Glutamatergic neuron (in vitro differentiated cells): ENCODE measurements around the gene RETSAT. TPM values are rescaled to one million over a fixed set of nuclear protein-coding genes. Genes with fewer than 3 reads are reported as not detected.
A peak's percentile ranks its signal among the peaks of the same experiment; 100 is the strongest.
"Not testable (repeated sequence)": the region's sequence is repeated elsewhere in the genome, so short reads cannot be mapped to it uniquely, and the experiment has no call there.

Experiments used
- DNase-seq: peaks from one replicate; pipeline ENCODE4 v3.0.0; 2022
- H3K27ac Mint-ChIP-seq: one replicate; pipeline ENCODE4 v1.8.0; 2020; ENCODE audit warnings: mild to moderate bottlenecking, mixed read lengths, inconsistent platforms; ENCODE audit not compliant: unreplicated experiment
- H3K27me3 Mint-ChIP-seq: one replicate; pipeline ENCODE4 v1.8.0; 2020; ENCODE audit warnings: mild to moderate bottlenecking, moderate library complexity, mixed read lengths, inconsistent platforms; ENCODE audit not compliant: unreplicated experiment
- H3K36me3 Mint-ChIP-seq: one replicate; pipeline ENCODE4 v1.8.0; 2020; ENCODE audit warnings: mild to moderate bottlenecking, mixed read lengths, inconsistent platforms; ENCODE audit not compliant: unreplicated experiment
- H3K4me1 Mint-ChIP-seq: one replicate; pipeline ENCODE4 v1.8.0; 2020; ENCODE audit warnings: mild to moderate bottlenecking, low read depth, mixed read lengths, inconsistent platforms; ENCODE audit not compliant: unreplicated experiment
- H3K4me3 Mint-ChIP-seq: one replicate; pipeline ENCODE4 v1.8.0; 2020; ENCODE audit warnings: mild to moderate bottlenecking, mixed read lengths, inconsistent platforms; ENCODE audit not compliant: unreplicated experiment
- H3K9me3 Mint-ChIP-seq: one replicate; pipeline ENCODE4 v1.8.0; 2020; ENCODE audit warnings: mild to moderate bottlenecking, moderate library complexity, mixed read lengths, inconsistent platforms; ENCODE audit not compliant: unreplicated experiment
- total RNA-seq: library from RNA; stranded (reverse); fragmentation: NEBNext Ultra II Directional; extraction: Animal tissue kit (Norgen Biotek cat#: 25700); gene quantifications from one replicate; pipeline ENCODE4 v1.2.1, GENCODE V29; 2021; ENCODE audit not compliant: unreplicated experiment
- TF ChIP-seq, protein P1 (sequence below): fragments of 200-600 bp; sonication (generic); IDR thresholded peaks from one replicate; pipeline ENCODE4 v1.5.0; 2021; ENCODE audit not compliant: partially characterized antibody, unreplicated experiment

The RETSAT gene
- total RNA-seq, 1 donor from 2014 or later: 39.4 TPM

DNA sequence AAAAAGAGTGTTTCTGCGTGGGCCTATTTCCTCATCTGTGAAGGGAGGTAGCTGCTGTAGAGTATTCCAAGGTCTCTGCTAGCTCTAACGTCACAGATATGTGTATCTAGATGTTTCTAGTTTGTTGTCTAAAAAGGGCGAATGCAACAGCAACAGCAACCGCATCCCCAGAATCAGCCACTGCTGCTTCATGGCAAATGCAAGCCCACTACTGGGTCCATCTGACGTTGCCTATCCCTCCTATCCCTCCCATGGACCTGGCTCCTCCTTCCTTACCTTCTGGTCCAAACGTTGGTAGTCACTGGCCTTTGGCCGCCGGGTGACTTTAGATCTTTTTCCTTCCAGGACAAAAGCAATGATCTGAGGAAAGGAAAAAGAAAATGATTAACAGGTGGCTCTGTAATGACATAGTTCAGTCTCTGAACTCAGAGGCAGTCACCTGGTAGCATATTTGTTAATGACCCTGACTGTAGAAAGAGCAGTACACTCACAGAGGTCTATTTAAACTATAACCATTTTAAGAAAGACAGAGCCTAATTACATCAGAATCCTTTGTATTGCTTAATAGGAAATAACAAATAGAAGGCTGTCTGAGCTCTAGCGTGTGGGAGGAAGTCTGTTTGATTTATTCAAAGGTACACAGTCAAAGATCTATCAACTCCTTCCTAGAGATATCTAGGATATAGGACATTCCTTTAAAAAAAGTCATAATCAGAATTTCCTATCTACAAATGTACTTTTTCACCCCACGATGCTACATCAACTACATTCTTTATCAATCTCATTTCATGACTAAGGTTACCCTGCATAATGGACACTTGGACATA lies 29.5 kb downstream of the RETSAT start:
- Mint-ChIP-seq H3K4me1 (peaks cover 23% of the 10 kb centered on the region), H3K27ac (no peak overlapping the region), H3K36me3 (peaks cover 9% of the 10 kb centered on the region), H3K4me3 (peak overlapping the region; percentile 99), H3K9me3 (peaks cover 8% of the 10 kb centered on the region), H3K27me3 (peaks cover 4% of the 10 kb centered on the region)
- TF ChIP-seq, protein P1, sequence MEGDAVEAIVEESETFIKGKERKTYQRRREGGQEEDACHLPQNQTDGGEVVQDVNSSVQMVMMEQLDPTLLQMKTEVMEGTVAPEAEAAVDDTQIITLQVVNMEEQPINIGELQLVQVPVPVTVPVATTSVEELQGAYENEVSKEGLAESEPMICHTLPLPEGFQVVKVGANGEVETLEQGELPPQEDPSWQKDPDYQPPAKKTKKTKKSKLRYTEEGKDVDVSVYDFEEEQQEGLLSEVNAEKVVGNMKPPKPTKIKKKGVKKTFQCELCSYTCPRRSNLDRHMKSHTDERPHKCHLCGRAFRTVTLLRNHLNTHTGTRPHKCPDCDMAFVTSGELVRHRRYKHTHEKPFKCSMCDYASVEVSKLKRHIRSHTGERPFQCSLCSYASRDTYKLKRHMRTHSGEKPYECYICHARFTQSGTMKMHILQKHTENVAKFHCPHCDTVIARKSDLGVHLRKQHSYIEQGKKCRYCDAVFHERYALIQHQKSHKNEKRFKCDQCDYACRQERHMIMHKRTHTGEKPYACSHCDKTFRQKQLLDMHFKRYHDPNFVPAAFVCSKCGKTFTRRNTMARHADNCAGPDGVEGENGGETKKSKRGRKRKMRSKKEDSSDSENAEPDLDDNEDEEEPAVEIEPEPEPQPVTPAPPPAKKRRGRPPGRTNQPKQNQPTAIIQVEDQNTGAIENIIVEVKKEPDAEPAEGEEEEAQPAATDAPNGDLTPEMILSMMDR: no peak
- no peak for DNase-seq

- peaks cover 23% of the 10 kb centered on the region for H3K4me1 Mint-ChIP-seq
These were observed 30.4 kb downstream of the RETSAT start for GRCh38 chr2:85323988-85324367.

GRCh38 chr2:85323351-85323987 lies 30.9 kb downstream of the RETSAT start:
- peaks cover 8% of the 10 kb centered on the region for H3K9me3 Mint-ChIP-seq
- TF ChIP-seq, protein P1: no peak
- no peak overlapping the region for H3K27ac Mint-ChIP-seq
- peaks cover 4% of the 10 kb centered on the region for H3K27me3 Mint-ChIP-seq
- no peak for DNase-seq
- H3K36me3 Mint-ChIP-seq: peaks cover 9% of the 10 kb centered on the region
- no peak overlapping the region for H3K4me3 Mint-ChIP-seq
- peaks cover 24% of the 10 kb centered on the region for H3K4me1 Mint-ChIP-seq

More at GRCh38 chr2:85323988-85324367, 30.4 kb downstream of the RETSAT start:
- H3K9me3 Mint-ChIP-seq, H3K4me3 Mint-ChIP-seq, H3K27ac Mint-ChIP-seq, DNase-seq, H3K36me3 Mint-ChIP-seq, H3K27me3 Mint-ChIP-seq: not testable (repeated sequence)

DNA sequence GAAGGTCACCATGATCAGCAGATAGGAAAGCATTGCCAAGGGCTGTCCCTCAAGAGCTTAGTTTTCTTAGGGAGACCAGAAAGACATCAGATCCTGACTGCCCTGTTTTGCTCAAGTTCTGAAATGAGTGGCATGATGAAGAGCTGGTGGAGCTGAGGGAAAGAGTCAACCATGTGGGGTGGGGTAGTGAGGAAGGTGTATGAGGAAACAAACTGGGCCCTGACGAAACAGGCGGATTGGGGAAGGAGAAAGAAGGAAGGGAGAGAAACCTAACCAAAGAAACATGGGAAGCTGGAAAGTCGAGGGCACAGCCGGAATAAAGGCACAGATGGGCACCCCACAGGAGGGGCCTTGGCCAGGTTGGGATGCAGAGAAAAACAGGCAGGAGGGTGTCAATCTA lies 34.5 kb downstream of the RETSAT start:
- Mint-ChIP-seq H3K27me3 (no peaks in the 10 kb centered on the region), H3K36me3 (peaks cover 5% of the 10 kb centered on the region), H3K9me3 (peaks cover 4% of the 10 kb centered on the region), H3K4me3 (no peak overlapping the region), H3K4me1 (peaks cover 9% of the 10 kb centered on the region), H3K27ac (no peak overlapping the region)
- no peak for DNase-seq
- TF ChIP-seq, protein P1: no peak

GRCh38 chr2:85318222-85319074 lies 35.9 kb downstream of the RETSAT start:
- H3K4me1 Mint-ChIP-seq: peaks cover 19% of the 10 kb centered on the region
- TF ChIP-seq, protein P1: no peak
- H3K27ac Mint-ChIP-seq: no peak overlapping the region
- H3K27me3 Mint-ChIP-seq: peaks cover 4% of the 10 kb centered on the region
- H3K9me3 Mint-ChIP-seq: peaks cover 7% of the 10 kb centered on the region
- H3K36me3 Mint-ChIP-seq: peaks cover 5% of the 10 kb centered on the region
- peak overlapping the region; percentile 51 for H3K4me3 Mint-ChIP-seq
- no peak for DNase-seq

DNA sequence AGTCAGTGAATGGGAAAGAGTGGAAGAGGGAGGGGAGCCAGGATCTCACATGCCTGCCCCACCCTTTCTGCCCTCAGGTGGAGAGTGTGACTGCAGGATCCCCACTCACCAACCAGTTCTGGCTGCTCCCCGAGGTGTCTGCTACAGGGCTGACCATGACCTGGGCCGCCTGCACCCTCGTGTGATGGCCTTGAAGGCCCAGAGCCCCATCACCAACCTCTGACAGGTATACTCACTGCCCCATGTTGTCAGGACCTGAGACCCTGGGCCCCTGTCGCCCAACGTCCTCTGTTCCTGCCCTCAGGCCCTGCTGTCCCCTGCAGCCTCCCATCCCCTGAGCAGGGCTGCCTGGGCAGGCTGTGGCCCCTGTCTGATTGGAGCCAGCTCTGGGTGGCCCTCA lies 38.4 kb downstream of the RETSAT start:
- H3K27me3 Mint-ChIP-seq, H3K36me3 Mint-ChIP-seq, H3K9me3 Mint-ChIP-seq, H3K4me3 Mint-ChIP-seq, DNase-seq, H3K27ac Mint-ChIP-seq: not testable (repeated sequence)
- H3K4me1 Mint-ChIP-seq: peaks cover 17% of the 10 kb centered on the region
